Left forelimb (tissue), 1 donor: ENCODE data around the gene SLAMF1.
"Not testable (repeated sequence)": the region's sequence is repeated elsewhere in the genome, so short reads cannot be mapped to it uniquely, and the experiment has no call there.

Source experiments
- DNase-seq: peaks from one replicate; pipeline ENCODE4 v3.0.0-alpha.2; 2018; ENCODE audit warnings: low spot score

Gene SLAMF1

GRCh38 chr1:160563230-160563629 is 83.6 kb downstream of the SLAMF1 start:
- not testable (repeated sequence) for DNase-seq

- not testable (repeated sequence) for DNase-seq
Measured at GRCh38 chr1:160562745-160563144, 84.1 kb downstream of the SLAMF1 start.

DNA sequence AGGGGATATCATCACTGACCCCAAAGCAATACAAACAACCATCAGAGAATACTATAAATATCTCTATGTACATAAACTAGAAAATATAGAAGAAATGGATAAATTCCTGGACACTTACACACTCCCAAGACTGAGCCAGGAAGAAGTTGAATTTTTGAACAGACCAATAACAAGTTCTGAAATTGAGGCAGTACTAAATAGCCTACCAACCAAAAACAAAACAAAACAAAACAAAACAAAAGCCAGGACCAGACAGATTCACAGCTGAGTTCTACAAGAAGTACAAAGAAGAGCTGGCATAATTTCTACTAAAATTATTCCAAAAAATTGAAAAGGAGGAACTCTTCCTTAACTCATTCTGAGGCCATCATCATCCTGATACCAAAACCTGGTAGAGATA is 86.0 kb downstream of the SLAMF1 start:
- DNase-seq: no peak

GRCh38 chr1:160560045-160560705 is 86.7 kb downstream of the SLAMF1 start:
- DNase-seq: no peak

DNA sequence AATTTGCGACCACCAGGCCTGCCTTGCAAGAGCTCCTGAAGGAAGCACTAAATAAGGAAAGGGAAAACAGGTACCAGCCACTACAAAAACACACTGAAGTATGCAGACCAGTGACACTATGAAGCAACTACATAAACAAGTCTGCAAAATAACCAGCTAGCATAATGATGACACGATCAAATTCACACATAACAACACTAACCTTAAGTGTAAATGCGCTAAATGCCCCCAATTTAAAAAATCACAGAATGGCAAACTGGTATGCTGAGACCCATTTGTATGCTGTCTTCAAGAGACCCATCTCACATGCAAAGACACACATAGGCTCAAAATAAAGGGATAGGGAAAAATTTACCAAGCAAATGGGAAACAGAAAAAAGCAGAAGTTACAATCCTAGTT is 87.4 kb downstream of the SLAMF1 start:
- not testable (repeated sequence) for DNase-seq

GRCh38 chr1:160558660-160559380 is 88.0 kb downstream of the SLAMF1 start:
- no peak for DNase-seq
